Measurements from ENCODE around the gene CFAP65.
A peak's percentile ranks its signal among the peaks of the same experiment; 100 is the strongest.

The CFAP65 gene

DNA sequence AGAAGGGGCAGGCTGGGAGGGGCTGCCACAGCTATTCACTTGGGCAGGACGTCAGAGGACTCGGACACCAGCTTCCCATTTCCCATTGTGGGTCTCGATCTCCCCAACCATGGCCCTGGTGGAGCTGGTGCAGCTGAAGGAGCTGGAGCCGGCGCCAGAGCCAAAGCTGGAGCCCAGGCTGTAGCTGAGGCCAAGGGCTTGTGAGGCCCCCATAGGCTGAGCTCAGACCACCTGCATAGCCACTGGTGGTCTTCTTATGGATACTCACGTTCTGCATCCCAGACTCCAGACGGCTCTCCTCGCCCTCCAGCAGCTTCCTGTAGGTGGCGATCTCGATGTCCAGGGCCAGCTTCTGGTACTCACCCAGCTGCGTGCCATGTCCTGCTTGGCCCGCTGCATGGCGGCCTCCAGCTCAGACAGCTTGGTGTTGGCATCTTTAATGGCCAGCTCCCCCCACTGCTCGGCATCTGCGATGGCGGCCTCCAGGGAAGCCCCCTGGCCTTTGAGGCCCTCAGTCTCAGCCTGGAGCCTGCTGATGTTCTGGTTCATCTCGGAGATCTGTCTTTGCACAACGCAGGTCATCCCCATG lies 87.9 kb downstream of the CFAP65 start:
- H3K79me2 ChIP-seq (ENCODE audit: control insufficient read depth, insufficient read depth, low read length): no peaks in the 10 kb centered on the region
- no CpG with 5 or more reads among the region's 18 CpGs for WGBS (ENCODE audit: extremely low coverage, insufficient coverage, low lambda C conversion rate)
- no peaks in the 10 kb centered on the region for H3K79me1 ChIP-seq (ENCODE audit: low read length)
- H3K4ac ChIP-seq (ENCODE audit: low read depth, low read length): no peak overlapping the region
- no peak overlapping the region for H3K4me3 ChIP-seq (ENCODE audit: low read length)
- H3K18ac ChIP-seq (ENCODE audit: low read length): no peak overlapping the region
- H3K56ac ChIP-seq (ENCODE audit: low read length): no peak overlapping the region
- H3K27me3 ChIP-seq (ENCODE audit: insufficient read depth, low read length, poor library complexity): peaks cover 6% of the 10 kb centered on the region
- H2AK5ac ChIP-seq (ENCODE audit: low read length): no peak overlapping the region
- no peak overlapping the region for H3K9ac ChIP-seq (ENCODE audit: low read length)
- no peaks in the 10 kb centered on the region for H3K36me3 ChIP-seq (ENCODE audit: control insufficient read depth, insufficient read depth, low read length)
- peak; percentile 31 for DNase-seq
- no peak overlapping the region for H3K27ac ChIP-seq (ENCODE audit: low read depth, low read length)
- no peak overlapping the region for H4K5ac ChIP-seq (ENCODE audit: low read length)
- no peak overlapping the region for H3K4me2 ChIP-seq (ENCODE audit: low read length)
- H2BK15ac ChIP-seq (replicated peaks; ENCODE audit: low read depth): no peak overlapping the region
- no peak overlapping the region for H2BK120ac ChIP-seq (ENCODE audit: low read depth, low read length)
- no peak overlapping the region for H4K8ac ChIP-seq (ENCODE audit: low read depth, low read length)
- H3K23ac ChIP-seq (ENCODE audit: low read length): no peak overlapping the region
- no peaks in the 10 kb centered on the region for H3K4me1 ChIP-seq (ENCODE audit: control insufficient read depth, low read depth, low read length)
- H2BK5ac ChIP-seq (ENCODE audit: low read length): no peak overlapping the region

Small RNAs within 50 kb of the gene (small RNA-seq; reads per million reads assigned to genes)
- gene MIR3131 (ENCODE audit: insufficient read depth) (0.72 reads per million), gene MIR375 (ENCODE audit: insufficient read depth) (1,608 reads per million, percentile 99 among the genes with 10 or more reads in this experiment)

Data from mesendoderm (in vitro differentiated cells).